Measurements from ENCODE around the gene ZNF768.

Gene ZNF768

DNA sequence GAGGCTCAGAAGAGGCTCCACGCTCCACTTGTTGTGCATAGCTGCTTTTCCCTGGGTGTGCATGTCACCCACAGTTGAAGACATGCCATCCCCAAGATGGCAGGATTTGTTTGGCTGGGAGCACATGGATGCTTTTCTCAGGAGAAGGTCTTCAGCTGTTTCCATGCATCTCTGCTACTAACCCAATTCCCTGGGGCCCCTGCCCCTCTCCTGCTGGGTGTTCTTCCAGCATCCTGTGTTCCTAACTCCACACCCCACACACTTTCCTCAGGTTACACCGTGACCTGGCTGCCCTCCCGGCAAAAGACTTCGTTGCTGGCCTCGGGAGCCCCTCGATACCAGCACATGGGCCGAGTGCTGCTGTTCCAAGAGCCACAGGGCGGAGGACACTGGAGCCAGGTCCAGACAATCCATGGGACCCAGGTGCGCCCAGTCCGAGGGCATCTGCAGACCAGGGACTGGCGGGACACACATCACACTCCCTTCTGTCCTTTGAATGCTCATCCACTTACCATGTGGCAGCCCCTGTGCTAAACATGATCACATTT, 32.4 kb downstream of the ZNF768 start:
- Mint-ChIP-seq H3K4me1 (no peaks in the 10 kb centered on the region), H3K27ac (no peak overlapping the region), H3K27me3 (ENCODE audit: low read depth) (peaks cover 10% of the 10 kb centered on the region), H3K9me3 (no peaks in the 10 kb centered on the region), H3K4me3 (no peak overlapping the region), H3K36me3 (ENCODE audit: low read depth) (no peaks in the 10 kb centered on the region)
- TF ChIP-seq, protein P1, sequence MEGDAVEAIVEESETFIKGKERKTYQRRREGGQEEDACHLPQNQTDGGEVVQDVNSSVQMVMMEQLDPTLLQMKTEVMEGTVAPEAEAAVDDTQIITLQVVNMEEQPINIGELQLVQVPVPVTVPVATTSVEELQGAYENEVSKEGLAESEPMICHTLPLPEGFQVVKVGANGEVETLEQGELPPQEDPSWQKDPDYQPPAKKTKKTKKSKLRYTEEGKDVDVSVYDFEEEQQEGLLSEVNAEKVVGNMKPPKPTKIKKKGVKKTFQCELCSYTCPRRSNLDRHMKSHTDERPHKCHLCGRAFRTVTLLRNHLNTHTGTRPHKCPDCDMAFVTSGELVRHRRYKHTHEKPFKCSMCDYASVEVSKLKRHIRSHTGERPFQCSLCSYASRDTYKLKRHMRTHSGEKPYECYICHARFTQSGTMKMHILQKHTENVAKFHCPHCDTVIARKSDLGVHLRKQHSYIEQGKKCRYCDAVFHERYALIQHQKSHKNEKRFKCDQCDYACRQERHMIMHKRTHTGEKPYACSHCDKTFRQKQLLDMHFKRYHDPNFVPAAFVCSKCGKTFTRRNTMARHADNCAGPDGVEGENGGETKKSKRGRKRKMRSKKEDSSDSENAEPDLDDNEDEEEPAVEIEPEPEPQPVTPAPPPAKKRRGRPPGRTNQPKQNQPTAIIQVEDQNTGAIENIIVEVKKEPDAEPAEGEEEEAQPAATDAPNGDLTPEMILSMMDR (IDR thresholded peaks at IDR 0.05; ENCODE audit: unreplicated experiment in 3 of 3), result no peak

DNA sequence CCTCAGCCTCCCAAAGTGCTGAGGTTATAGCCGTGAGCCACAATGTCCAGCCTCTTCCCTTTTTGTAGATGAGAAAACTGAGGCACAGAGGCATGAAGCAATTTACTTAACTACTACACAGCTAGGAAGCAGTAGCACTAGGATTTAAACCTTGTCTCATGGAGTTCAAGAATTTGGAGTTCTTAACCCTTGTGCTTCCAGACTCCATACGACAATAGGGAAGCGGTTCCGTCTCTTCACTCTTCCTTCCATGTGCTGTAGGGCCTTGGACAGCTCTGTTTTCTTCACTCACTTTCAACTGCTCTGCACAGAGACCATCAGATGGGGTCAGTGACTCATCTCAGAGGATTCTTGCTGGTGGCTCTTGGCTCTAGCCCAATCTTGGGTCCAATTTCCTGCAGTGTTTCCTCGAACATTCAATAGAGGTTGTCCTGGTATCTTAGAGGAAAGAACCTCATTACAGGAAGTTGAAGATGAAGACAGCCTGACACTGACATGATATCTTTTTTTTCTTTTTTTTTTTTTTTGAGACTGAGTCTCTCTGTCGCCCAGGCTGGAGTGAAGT, 34.5 kb downstream of the ZNF768 start:
- H3K4me3 Mint-ChIP-seq, result no peak overlapping the region
- TF ChIP-seq, protein P1 (IDR thresholded peaks at IDR 0.05; ENCODE audit: unreplicated experiment in 3 of 3), result no peak
- no peak overlapping the region for H3K27ac Mint-ChIP-seq
- peaks cover 10% of the 10 kb centered on the region for H3K27me3 Mint-ChIP-seq (ENCODE audit: low read depth)
- H3K36me3 Mint-ChIP-seq (ENCODE audit: low read depth), result no peaks in the 10 kb centered on the region
- no peaks in the 10 kb centered on the region for H3K9me3 Mint-ChIP-seq
- no peaks in the 10 kb centered on the region for H3K4me1 Mint-ChIP-seq

DNA sequence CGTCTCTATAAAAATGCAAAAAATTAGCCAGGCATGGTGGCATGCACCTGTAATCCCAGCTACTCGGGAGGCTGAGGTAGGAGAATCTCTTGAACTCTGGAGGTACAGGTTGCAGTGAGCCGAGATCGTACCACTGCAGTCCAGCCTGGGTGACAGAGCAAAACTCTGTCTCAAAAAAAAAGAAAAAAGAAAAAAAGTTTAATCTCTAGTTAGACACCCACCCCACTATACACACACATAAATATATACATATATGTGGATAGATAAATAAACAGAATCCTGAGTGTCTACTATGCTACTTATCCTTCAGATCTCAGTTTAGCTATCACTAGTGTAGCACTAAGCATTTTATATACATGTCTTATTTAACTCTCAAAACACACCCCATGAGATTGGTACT, 35.1 kb downstream of the ZNF768 start:
- Mint-ChIP-seq H3K9me3 (no peaks in the 10 kb centered on the region), H3K4me1 (no peaks in the 10 kb centered on the region), H3K27me3 (ENCODE audit: low read depth) (peaks cover 10% of the 10 kb centered on the region), H3K4me3 (no peak overlapping the region), H3K36me3 (ENCODE audit: low read depth) (no peaks in the 10 kb centered on the region), H3K27ac (no peak overlapping the region)
- TF ChIP-seq, protein P1 (IDR thresholded peaks at IDR 0.05; ENCODE audit: unreplicated experiment in 3 of 3), result no peak

DNA sequence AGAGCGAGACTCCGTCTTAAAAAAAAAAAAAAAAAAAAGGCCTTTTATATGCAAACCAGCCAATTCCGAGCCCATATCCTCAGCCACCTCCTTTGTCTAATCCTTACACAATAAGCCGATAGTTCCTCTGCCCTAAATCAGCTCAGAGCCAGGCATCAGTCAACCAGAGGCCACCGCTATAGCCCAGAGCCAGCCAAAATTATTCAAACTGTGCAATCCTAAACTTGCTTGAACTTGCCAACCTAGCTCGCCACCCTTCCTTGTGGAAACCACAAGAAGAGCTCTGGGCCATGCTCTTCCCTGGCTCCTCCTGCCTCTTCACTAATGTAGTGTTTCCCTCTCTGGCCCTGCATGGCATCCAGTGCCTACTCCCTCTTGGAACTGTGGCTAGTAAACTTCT, 36.2 kb downstream of the ZNF768 start:
- H3K27me3 Mint-ChIP-seq (ENCODE audit: low read depth), result peaks cover 10% of the 10 kb centered on the region
- no peaks in the 10 kb centered on the region for H3K9me3 Mint-ChIP-seq
- H3K4me1 Mint-ChIP-seq, result no peaks in the 10 kb centered on the region
- TF ChIP-seq, protein P1 (IDR thresholded peaks at IDR 0.05; ENCODE audit: unreplicated experiment in 3 of 3), result no peak
- H3K36me3 Mint-ChIP-seq (ENCODE audit: low read depth), result no peaks in the 10 kb centered on the region
- no peak overlapping the region for H3K4me3 Mint-ChIP-seq
- no peak overlapping the region for H3K27ac Mint-ChIP-seq

DNA sequence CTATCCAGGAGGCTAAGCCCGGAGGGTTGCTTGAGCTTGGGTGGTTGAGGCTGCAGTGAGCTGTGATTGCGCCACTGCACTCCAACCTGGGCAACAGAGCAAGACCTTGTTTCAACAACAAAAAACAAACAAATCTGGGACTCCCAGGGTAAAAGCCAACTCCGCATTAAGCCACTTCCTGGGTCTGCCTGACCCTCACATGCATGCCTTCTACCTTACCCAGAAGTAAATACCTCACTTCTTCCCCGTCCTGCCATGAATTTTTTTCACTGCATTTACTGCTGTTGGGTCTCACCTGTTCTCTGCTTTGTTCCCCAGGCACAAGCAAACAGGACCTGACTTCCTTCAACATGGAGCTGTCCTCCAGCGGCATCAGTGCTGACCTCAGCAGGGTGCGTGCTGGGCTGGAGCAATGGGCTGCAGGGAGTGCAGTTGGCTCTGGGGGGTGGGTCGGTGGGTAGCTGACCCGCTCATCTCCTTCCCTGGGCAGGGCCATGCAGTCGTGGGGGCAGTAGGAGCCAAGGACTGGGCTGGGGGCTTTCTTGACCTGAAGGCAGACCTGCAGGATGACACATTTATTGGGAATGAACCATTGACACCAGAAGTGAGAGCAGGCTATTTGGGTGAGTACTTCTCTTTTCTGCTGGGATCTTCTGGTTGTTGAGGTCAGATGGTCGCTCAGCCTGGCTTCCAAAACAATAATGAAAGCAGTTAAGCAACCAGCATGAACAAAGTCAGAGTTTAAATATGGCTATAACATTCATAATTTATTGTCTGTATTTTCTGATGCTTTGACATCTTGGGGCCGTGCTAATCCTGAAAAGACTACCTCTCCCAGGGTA, 37.4 kb downstream of the ZNF768 start:
- H3K27me3 Mint-ChIP-seq (ENCODE audit: low read depth), result peaks cover 7% of the 10 kb centered on the region
- no peaks in the 10 kb centered on the region for H3K36me3 Mint-ChIP-seq (ENCODE audit: low read depth)
- no peak overlapping the region for H3K4me3 Mint-ChIP-seq
- no peaks in the 10 kb centered on the region for H3K9me3 Mint-ChIP-seq
- H3K4me1 Mint-ChIP-seq, result no peaks in the 10 kb centered on the region
- TF ChIP-seq, protein P1 (IDR thresholded peaks at IDR 0.05; ENCODE audit: unreplicated experiment in 3 of 3), result no peak
- no peak overlapping the region for H3K27ac Mint-ChIP-seq

Measured in nephron (organoid).